ENCODE results near the gene LEFTY1. TPM values are rescaled to one million over a fixed set of nuclear protein-coding genes. Genes with fewer than 3 reads are reported as not detected.

The LEFTY1 gene
- total and polyA plus RNA-seq, 2 donors (not counting 1 experiment from before 2014, with no cell fraction given) = not detected

- Histone ChIP-seq H3K36me3 (ENCODE audit: control insufficient read depth, insufficient read depth, low read length) (peaks cover 21% of the 10 kb centered on the region), H3K4me3 (replicated peaks in 1 of 4; ENCODE audit: control extremely low read depth in 1 of 4, insufficient read depth in 1 of 4, low read depth in 3 of 4, low read length in 4 of 4) (no peak overlapping the region), H3K4me2 (ENCODE audit: extremely low read depth, insufficient read depth, low read length) (no peak overlapping the region), H2AFZ (ENCODE audit: low read length) (no peak overlapping the region), H3K79me2 (ENCODE audit: control insufficient read depth, insufficient read depth, low read length) (no peaks in the 10 kb centered on the region), H3K27me3 (ENCODE audit: control insufficient read depth, insufficient read depth, low read length) (no peaks in the 10 kb centered on the region), H3K9ac (ENCODE audit: insufficient read depth, low read length) (no peak overlapping the region), H3K9me3 (ENCODE audit: control insufficient read depth, insufficient read depth, low read depth, low read length) (no peaks in the 10 kb centered on the region), H3K27ac (ENCODE audit: insufficient read depth, low read length) (no peak overlapping the region), H3K4me1 (ENCODE audit: control insufficient read depth, extremely low read depth, insufficient read depth, low read length) (peaks cover 7% of the 10 kb centered on the region), H4K20me1 (ENCODE audit: control insufficient read depth, extremely low read depth, insufficient read depth, low read length) (no peaks in the 10 kb centered on the region)
- TF ChIP-seq CTCF (conservative IDR thresholded peaks at IDR 0.05 in 1 of 2, IDR thresholded peaks at IDR 0.05 in 1 of 2; ENCODE audit: low read depth in 1 of 2, low read length in 2 of 2) (no peak), EZH2 (IDR thresholded peaks at IDR 0.05; ENCODE audit: low read length, missing control alignments) (no peak)
- no peak for DNase-seq (ENCODE audit: low read depth in 2 of 2)
These were observed 22.0 kb downstream of the LEFTY1 start for GRCh38 chr1:225866981-225867380.

- no peak overlapping the region for H3K9ac ChIP-seq (ENCODE audit: insufficient read depth, low read length)
- no peak overlapping the region for H2AFZ ChIP-seq (ENCODE audit: low read length)
- peak; percentile 55 to 87 for DNase-seq (ENCODE audit: low read depth in 2 of 2)
- no peak overlapping the region for H3K4me3 ChIP-seq (replicated peaks in 1 of 4; ENCODE audit: control extremely low read depth in 1 of 4, insufficient read depth in 1 of 4, low read depth in 3 of 4, low read length in 4 of 4)
- H3K79me2 ChIP-seq (ENCODE audit: control insufficient read depth, insufficient read depth, low read length) = no peaks in the 10 kb centered on the region
- no peaks in the 10 kb centered on the region for H3K27me3 ChIP-seq (ENCODE audit: control insufficient read depth, insufficient read depth, low read length)
- H3K9me3 ChIP-seq (ENCODE audit: control insufficient read depth, insufficient read depth, low read depth, low read length) = no peaks in the 10 kb centered on the region
- peaks cover 23% of the 10 kb centered on the region for H3K36me3 ChIP-seq (ENCODE audit: control insufficient read depth, insufficient read depth, low read length)
- peaks cover 7% of the 10 kb centered on the region for H3K4me1 ChIP-seq (ENCODE audit: control insufficient read depth, extremely low read depth, insufficient read depth, low read length)
- TF ChIP-seq CTCF (conservative IDR thresholded peaks at IDR 0.05 in 1 of 2, IDR thresholded peaks at IDR 0.05 in 1 of 2; ENCODE audit: low read depth in 1 of 2, low read length in 2 of 2) (no peak), EZH2 (IDR thresholded peaks at IDR 0.05; ENCODE audit: low read length, missing control alignments) (no peak)
- no peak overlapping the region for H3K4me2 ChIP-seq (ENCODE audit: extremely low read depth, insufficient read depth, low read length)
- H3K27ac ChIP-seq (ENCODE audit: insufficient read depth, low read length) = no peak overlapping the region
- no peaks in the 10 kb centered on the region for H4K20me1 ChIP-seq (ENCODE audit: control insufficient read depth, extremely low read depth, insufficient read depth, low read length)
These were observed 22.7 kb downstream of the LEFTY1 start for GRCh38 chr1:225866061-225866837.

GRCh38 chr1:225865514-225865913 lies 23.4 kb downstream of the LEFTY1 start:
- no peak overlapping the region for H3K27ac ChIP-seq (ENCODE audit: insufficient read depth, low read length)
- no peak for DNase-seq (ENCODE audit: low read depth in 2 of 2)
- no peak overlapping the region for H3K4me2 ChIP-seq (ENCODE audit: extremely low read depth, insufficient read depth, low read length)
- H3K79me2 ChIP-seq (ENCODE audit: control insufficient read depth, insufficient read depth, low read length) = no peaks in the 10 kb centered on the region
- H3K9me3 ChIP-seq (ENCODE audit: control insufficient read depth, insufficient read depth, low read depth, low read length) = no peaks in the 10 kb centered on the region
- H4K20me1 ChIP-seq (ENCODE audit: control insufficient read depth, extremely low read depth, insufficient read depth, low read length) = no peaks in the 10 kb centered on the region
- H2AFZ ChIP-seq (ENCODE audit: low read length) = no peak overlapping the region
- peaks cover 7% of the 10 kb centered on the region for H3K4me1 ChIP-seq (ENCODE audit: control insufficient read depth, extremely low read depth, insufficient read depth, low read length)
- H3K9ac ChIP-seq (ENCODE audit: insufficient read depth, low read length) = no peak overlapping the region
- TF ChIP-seq EZH2 (IDR thresholded peaks at IDR 0.05; ENCODE audit: low read length, missing control alignments) (no peak), CTCF (conservative IDR thresholded peaks at IDR 0.05 in 1 of 2, IDR thresholded peaks at IDR 0.05 in 1 of 2; ENCODE audit: low read depth in 1 of 2, low read length in 2 of 2) (no peak)
- H3K4me3 ChIP-seq (replicated peaks in 1 of 4; ENCODE audit: control extremely low read depth in 1 of 4, insufficient read depth in 1 of 4, low read depth in 3 of 4, low read length in 4 of 4) = no peak overlapping the region
- peaks cover 27% of the 10 kb centered on the region for H3K36me3 ChIP-seq (ENCODE audit: control insufficient read depth, insufficient read depth, low read length)
- H3K27me3 ChIP-seq (ENCODE audit: control insufficient read depth, insufficient read depth, low read length) = no peaks in the 10 kb centered on the region
